ENCODE results near the gene ACR.

DNA sequence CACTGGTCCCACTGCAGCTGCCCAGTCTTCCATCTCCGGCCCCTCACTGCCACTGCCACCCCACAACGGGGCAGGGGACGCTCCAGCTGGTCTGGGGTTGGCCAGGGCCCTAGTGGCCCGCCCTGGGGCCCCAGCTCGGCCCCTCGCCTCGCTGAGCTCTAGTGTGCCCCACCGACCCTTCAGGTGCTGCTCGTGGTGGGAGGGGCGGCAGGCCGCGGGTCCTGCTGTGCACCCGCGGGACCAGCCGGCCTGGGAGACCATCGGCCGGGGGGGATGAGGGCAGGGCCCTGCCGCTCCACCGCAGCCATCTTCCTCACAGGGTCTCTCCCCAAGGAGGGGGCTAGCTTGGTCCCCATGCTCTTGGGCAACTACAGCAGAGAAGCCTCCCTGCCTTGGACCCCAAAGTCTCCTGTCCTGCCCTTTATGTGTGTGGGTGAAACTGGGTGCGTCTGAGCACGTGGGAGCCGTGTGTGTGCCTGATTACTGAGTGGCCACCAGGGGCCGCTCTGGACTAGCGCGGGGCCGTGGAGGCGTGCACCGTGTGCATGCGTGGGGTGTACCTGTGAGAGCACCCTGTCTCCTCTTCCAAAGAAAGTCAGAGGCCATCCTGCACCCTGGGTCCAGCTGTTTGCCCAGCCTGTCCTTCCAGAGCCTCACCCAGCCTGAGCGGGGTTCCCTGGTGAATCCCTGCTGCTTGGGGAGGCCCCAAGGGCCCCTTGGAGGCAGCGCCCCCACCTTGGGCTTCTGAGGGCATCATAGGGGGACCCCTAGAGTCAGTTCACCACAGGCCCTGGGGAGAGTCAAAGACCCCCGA, 6.0 kb upstream of the ACR start:
- TF ChIP-seq, protein P1, sequence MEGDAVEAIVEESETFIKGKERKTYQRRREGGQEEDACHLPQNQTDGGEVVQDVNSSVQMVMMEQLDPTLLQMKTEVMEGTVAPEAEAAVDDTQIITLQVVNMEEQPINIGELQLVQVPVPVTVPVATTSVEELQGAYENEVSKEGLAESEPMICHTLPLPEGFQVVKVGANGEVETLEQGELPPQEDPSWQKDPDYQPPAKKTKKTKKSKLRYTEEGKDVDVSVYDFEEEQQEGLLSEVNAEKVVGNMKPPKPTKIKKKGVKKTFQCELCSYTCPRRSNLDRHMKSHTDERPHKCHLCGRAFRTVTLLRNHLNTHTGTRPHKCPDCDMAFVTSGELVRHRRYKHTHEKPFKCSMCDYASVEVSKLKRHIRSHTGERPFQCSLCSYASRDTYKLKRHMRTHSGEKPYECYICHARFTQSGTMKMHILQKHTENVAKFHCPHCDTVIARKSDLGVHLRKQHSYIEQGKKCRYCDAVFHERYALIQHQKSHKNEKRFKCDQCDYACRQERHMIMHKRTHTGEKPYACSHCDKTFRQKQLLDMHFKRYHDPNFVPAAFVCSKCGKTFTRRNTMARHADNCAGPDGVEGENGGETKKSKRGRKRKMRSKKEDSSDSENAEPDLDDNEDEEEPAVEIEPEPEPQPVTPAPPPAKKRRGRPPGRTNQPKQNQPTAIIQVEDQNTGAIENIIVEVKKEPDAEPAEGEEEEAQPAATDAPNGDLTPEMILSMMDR (IDR thresholded peaks at IDR 0.05): peak; percentile 46 to 75 (median 67)
- no peak for TF ChIP-seq POLR2A (IDR thresholded peaks at IDR 0.05)

Data from body of pancreas (tissue), 4 donors.